IMR-90 (cell line): ENCODE measurements around the gene ERBB4. TPM values are rescaled to one million over a fixed set of nuclear protein-coding genes. Genes with fewer than 3 reads are reported as not detected.

Experiments used
- ATAC-seq: fragments of 200-7000 bp; cut with Tn5 transposase; 2 replicates; pipeline ENCODE4 v1.9.1; 2020; ENCODE audit warnings: low read depth, mild to moderate bottlenecking, moderate library complexity
- BruUV-seq: library from RNA; stranded (reverse); fragments of 400-500 nt; replicated peaks from 2 replicates; lab custom pipeline; 2021; lab: Mats Ljungman, UMichigan
- CTCF ChIA-PET: fragments of 300-600 bp; formaldehyde crosslinking; extraction: SDS; loops from one replicate; lab custom pipeline; 2021; ENCODE audit warnings: antibody characterized with exemption; lab: Yijun Ruan, JAX
- POLR2A ChIA-PET: fragments of 300-600 bp; sonication (Branson Sonifier 250); formaldehyde crosslinking; loops from one replicate; lab custom pipeline; 2022; ENCODE audit warnings: antibody characterized with exemption; ENCODE audit not compliant: unreplicated experiment; lab: Charles Lee
- DNase-seq: peaks from one replicate; pipeline ENCODE4 v3.0.0; 2013
- H2AFZ ChIP-seq: replicated peaks from 2 replicates; pipeline ENCODE3; 2013; ENCODE audit warnings: low read length, mild to moderate bottlenecking; ENCODE audit not compliant: poor library complexity
- H2AK5ac ChIP-seq: 2 replicates; pipeline ENCODE4 v1.6.1; 2013; ENCODE audit warnings: low read depth, low read length, inconsistent platforms
- H2AK9ac ChIP-seq: replicated peaks from 2 replicates; pipeline ENCODE3; 2013; ENCODE audit warnings: mild to moderate bottlenecking, low read depth, low read length, moderate library complexity; ENCODE audit not compliant: poor library complexity
- H2BK120ac ChIP-seq: 2 replicates; pipeline ENCODE4 v1.6.1; 2013; ENCODE audit warnings: low read depth, low read length, inconsistent platforms
- H2BK15ac ChIP-seq: 3 replicates; pipeline ENCODE4 v1.6.1; 2013; ENCODE audit warnings: low read depth, low read length, inconsistent platforms
- H2BK20ac ChIP-seq: 2 replicates; pipeline ENCODE4 v1.6.1; 2013; ENCODE audit warnings: low read depth, mild to moderate bottlenecking, inconsistent platforms, low read length, moderate library complexity
- H2BK5ac ChIP-seq: 2 replicates; pipeline ENCODE4 v1.6.1; 2013; ENCODE audit warnings: mild to moderate bottlenecking, low read depth, low read length, inconsistent platforms; ENCODE audit not compliant: poor library complexity, severe bottlenecking
- H3K14ac ChIP-seq: replicated peaks from 2 replicates; pipeline ENCODE4 v1.6.1; 2013; ENCODE audit warnings: low read depth, low read length, inconsistent platforms
- H3K18ac ChIP-seq: 2 replicates; pipeline ENCODE4 v1.6.1; 2013; ENCODE audit warnings: low read depth, low read length, control low read depth
- H3K23ac ChIP-seq: 2 replicates; pipeline ENCODE4 v1.6.1; 2013; ENCODE audit warnings: low read depth, low read length, inconsistent platforms
- H3K27ac ChIP-seq: 2 replicates; pipeline ENCODE4 v1.5.1; 2013; ENCODE audit warnings: mild to moderate bottlenecking, control low read depth, low read length; ENCODE audit not compliant: insufficient read depth
- H3K27me3 ChIP-seq: 2 replicates; pipeline ENCODE4 v1.6.1; 2013; ENCODE audit warnings: low read length; ENCODE audit not compliant: control insufficient read depth, insufficient read depth
- H3K36me3 ChIP-seq: 2 replicates; pipeline ENCODE4 v1.6.1; 2013; ENCODE audit warnings: low read length, mixed read lengths; ENCODE audit not compliant: control insufficient read depth, insufficient read depth
- H3K4ac ChIP-seq: 2 replicates; pipeline ENCODE4 v1.6.1; 2013; ENCODE audit warnings: low read depth, low read length, inconsistent platforms
- H3K4me1 ChIP-seq: 2 replicates; pipeline ENCODE4 v1.6.1; 2013; ENCODE audit warnings: low read length, mixed read lengths; ENCODE audit not compliant: control insufficient read depth, insufficient read depth
- H3K4me2 ChIP-seq: 2 replicates; pipeline ENCODE4 v1.6.1; 2013; ENCODE audit warnings: low read depth, mild to moderate bottlenecking, control low read depth, low read length, moderate library complexity
- H3K4me3 ChIP-seq: 2 replicates; pipeline ENCODE4 v1.5.1; 2013; ENCODE audit warnings: low read depth, mild to moderate bottlenecking, control low read depth, low read length, moderate library complexity; ENCODE audit not compliant: insufficient read depth
- H3K56ac ChIP-seq: 2 replicates; pipeline ENCODE4 v1.6.1; 2013; ENCODE audit warnings: low read length, inconsistent platforms; ENCODE audit not compliant: insufficient read depth; ENCODE audit errors: extremely low read depth
- H3K79me1 ChIP-seq, 2 experiments: 2 replicates each; pipeline ENCODE4 v1.6.1; 2013; ENCODE audit warnings: low read length in 2 of 2, inconsistent platforms in 1 of 2, low read depth in 1 of 2
- H3K9ac ChIP-seq: 2 replicates; pipeline ENCODE4 v1.6.1; 2013; ENCODE audit warnings: low read depth, low read length, control low read depth
- H3K9me1 ChIP-seq: 2 replicates; pipeline ENCODE4 v1.6.1; 2013; ENCODE audit warnings: low read length, inconsistent platforms; ENCODE audit not compliant: insufficient read depth
- H3K9me3 ChIP-seq: 2 replicates; pipeline ENCODE4 v1.6.1; 2013; ENCODE audit warnings: low read length; ENCODE audit not compliant: control insufficient read depth, insufficient read depth
- H4K20me1 ChIP-seq: 2 replicates; pipeline ENCODE4 v1.6.1; 2013; ENCODE audit warnings: low read length, inconsistent platforms; ENCODE audit not compliant: insufficient read depth
- H4K5ac ChIP-seq: 2 replicates; pipeline ENCODE4 v1.6.1; 2013; ENCODE audit warnings: mild to moderate bottlenecking, low read depth, low read length, control low read depth
- H4K8ac ChIP-seq, 2 experiments: 2 replicates each; pipeline ENCODE4 v1.6.1; 2013; ENCODE audit warnings: low read depth in 2 of 2, low read length in 2 of 2, control low read depth in 1 of 2, inconsistent platforms in 1 of 2
- H4K91ac ChIP-seq: 2 replicates; pipeline ENCODE4 v1.6.1; 2013; ENCODE audit warnings: low read depth, low read length, inconsistent platforms; ENCODE audit not compliant: insufficient read depth
- CEBPB ChIP-seq: IDR thresholded peaks from 2 replicates; pipeline ENCODE4 v1.6.1; 2012; ENCODE audit warnings: low read depth, low read length, improper control_type of control experiment
- CHD1 ChIP-seq: IDR thresholded peaks from 2 replicates; pipeline ENCODE4 v1.6.1; 2012; ENCODE audit warnings: low read depth, low read length, improper control_type of control experiment
- MAFK ChIP-seq: IDR thresholded peaks from 2 replicates; pipeline ENCODE4 v1.6.1; 2012; ENCODE audit warnings: low read depth, low read length, improper control_type of control experiment
- RAD21 ChIP-seq: IDR thresholded peaks from 2 replicates; pipeline ENCODE4 v1.6.1; 2012; ENCODE audit warnings: low read length, improper control_type of control experiment
- RFX5 ChIP-seq: IDR thresholded peaks from 2 replicates; pipeline ENCODE4 v1.8.0; 2012; ENCODE audit warnings: low read depth, mild to moderate bottlenecking, low read length, moderate library complexity
- USF2 ChIP-seq: fragments of 150-350 bp; IDR thresholded peaks from 2 replicates; pipeline ENCODE4 v1.6.1; 2017; ENCODE audit warnings: mild to moderate bottlenecking, antibody characterized with exemption, low read length, low read depth
- WGBS, 2 experiments: methylation state at CpG; one replicate each; pipeline versions ENCODE4 v1.1.5 to v1.1.7; 2013; ENCODE audit warnings: missing lambda C conversion rate in 2 of 2; ENCODE audit not compliant: insufficient read length in 1 of 2; ENCODE audit errors: extremely low coverage in 2 of 2; 5-methylcytosine and 5-hydroxymethylcytosine counted together
- dilution Hi-C: fragments of 300-500 bp; cut with HindIII; formaldehyde crosslinking; loops from one replicate; pipeline ENCODE4 v1.14.3; 2018; ENCODE audit warnings: low sequenced_read_pairs; ENCODE audit not compliant: unreplicated experiment
- in situ Hi-C: fragments of 300-500 bp; cut with MboI; formaldehyde crosslinking; loops from 3 replicates; pipeline ENCODE4 v1.14.3; 2019; ENCODE audit warnings: low sequenced_read_pairs, inconsistent platforms, mixed read lengths
- intact Hi-C: fragments of 100-400 bp; cut with micrococcal nuclease; formaldehyde crosslinking; loops from 2 replicates; pipeline ENCODE4 v1.10.0; 2022
- polyA plus RNA-seq, 3 experiments: library from polyadenylated mRNA; depleted of rRNA; stranded (reverse); fragments of >200 nt; gene quantifications; 2 replicates each; pipeline ENCODE4 v1.2.3, GENCODE V29; 2012; ENCODE audit warnings: low replicate concordance in 1 of 3
- total RNA-seq: library from RNA; depleted of rRNA; stranded (reverse); fragments of >200 nt; gene quantifications from 2 replicates; pipeline ENCODE4 v1.2.3, GENCODE V29; 2012

The ERBB4 gene
- total and polyA plus RNA-seq, 2 of the 4 experiments (the other 2 are of a cell fraction): not detected

- no peak for DNase-seq
- H3K56ac ChIP-seq: no peak overlapping the region
- intact Hi-C loops: no loop called here
- no peak overlapping the region for H4K5ac ChIP-seq
- no peak overlapping the region for H2BK5ac ChIP-seq
- dilution Hi-C loops: no loop called here
- ChIA-PET POLR2A (no interaction called here), CTCF (no interaction called here)
- H3K18ac ChIP-seq: no peak overlapping the region
- no peak overlapping the region for H4K8ac ChIP-seq
- no peak overlapping the region for H2BK120ac ChIP-seq
- no peak overlapping the region for H2BK15ac ChIP-seq
- no peak overlapping the region for H3K4ac ChIP-seq
- H3K4me2 ChIP-seq: no peak overlapping the region
- no peaks in the 10 kb centered on the region for H3K27me3 ChIP-seq
- H3K23ac ChIP-seq: no peak overlapping the region
- peaks cover 8% of the 10 kb centered on the region for H3K9me3 ChIP-seq
- no peak overlapping the region for H2AFZ ChIP-seq
- H3K79me1 ChIP-seq: no peaks in the 10 kb centered on the region
- no TSS peak for BruUV-seq
- no peaks in the 10 kb centered on the region for H3K9me1 ChIP-seq
- no peak for ATAC-seq
- no peak overlapping the region for H4K91ac ChIP-seq
- H2AK9ac ChIP-seq: no peak overlapping the region
- H3K4me1 ChIP-seq: no peaks in the 10 kb centered on the region
- no CpG with 5 or more reads among the region's 3 CpGs for WGBS, 2 experiments
- no peaks in the 10 kb centered on the region for H4K20me1 ChIP-seq
- no peak overlapping the region for H3K4me3 ChIP-seq
- H3K14ac ChIP-seq: no peak overlapping the region
- no peak overlapping the region for H3K27ac ChIP-seq
- TF ChIP-seq USF2 (no peak), CHD1 (no peak), CEBPB (no peak), RFX5 (no peak), MAFK (no peak), RAD21 (no peak)
- H2BK20ac ChIP-seq: no peak overlapping the region
- H2AK5ac ChIP-seq: no peak overlapping the region
- H3K9ac ChIP-seq: no peak overlapping the region
- no peaks in the 10 kb centered on the region for H3K36me3 ChIP-seq
- in situ Hi-C loops: no loop called here
Measured at GRCh38 chr2:211568439-211568838, 970.2 kb downstream of the ERBB4 start.
